ENCODE data around the gene SUCLG2. TPM values are rescaled to one million over a fixed set of nuclear protein-coding genes. Genes with fewer than 3 reads are reported as not detected.

The SUCLG2 gene
- total RNA-seq, 1 donor from 2014 or later, result 20.8 TPM

DNA sequence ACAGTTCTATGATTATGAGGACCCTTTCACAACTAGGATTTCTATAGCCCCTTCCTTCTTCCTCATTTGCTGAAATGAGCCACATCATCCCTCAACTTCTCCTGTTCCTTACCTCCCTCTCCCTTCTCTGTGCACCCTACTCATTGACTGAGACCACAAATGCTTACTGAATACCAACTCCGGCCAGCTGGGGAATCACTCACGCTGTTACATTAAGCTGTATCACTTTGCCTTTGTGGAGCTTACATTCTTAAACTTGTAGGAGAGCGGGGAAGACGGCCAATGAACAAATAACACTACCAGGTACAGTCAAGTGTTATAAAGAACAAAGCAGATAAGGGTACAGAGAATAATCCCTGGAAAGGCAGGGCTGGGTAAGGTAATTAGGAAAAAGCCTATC lies 5.7 kb downstream of the SUCLG2 start:
- DNase-seq (ENCODE audit: low read depth), result peak; percentile 78
- H3K4me3 ChIP-seq (ENCODE audit: insufficient read depth, low read depth, low read length), result no peak overlapping the region
- H3K9ac ChIP-seq (ENCODE audit: low read length), result peak overlapping the region; percentile 66
- peak overlapping the region; percentile 88 for H3K27ac ChIP-seq (ENCODE audit: low read depth, low read length)
- no peak for FAIRE-seq
- Mint-ChIP-seq H3K4me3 (ENCODE audit: unreplicated experiment) (no peak overlapping the region), H3K9me3 (ENCODE audit: unreplicated experiment) (no peaks in the 10 kb centered on the region), H3K27me3 (ENCODE audit: low read depth, unreplicated experiment) (no peaks in the 10 kb centered on the region), H3K36me3 (ENCODE audit: low read depth, unreplicated experiment) (peaks cover 5% of the 10 kb centered on the region), H3K27ac (ENCODE audit: unreplicated experiment) (peak overlapping the region; percentile 55), H3K4me1 (ENCODE audit: low read depth, unreplicated experiment) (peaks cover 26% of the 10 kb centered on the region)
- no peak overlapping the region for H2AFZ ChIP-seq (ENCODE audit: low read depth, low read length)
- H3K36me3 ChIP-seq (ENCODE audit: insufficient read depth, low read length), result no peaks in the 10 kb centered on the region
- peaks cover 61% of the 10 kb centered on the region for H3K79me2 ChIP-seq (ENCODE audit: insufficient read depth, low read length)
- H3K9me3 ChIP-seq (ENCODE audit: insufficient read depth, low read depth, low read length), result no peaks in the 10 kb centered on the region
- H3K4me2 ChIP-seq (ENCODE audit: low read length), result peak overlapping the region; percentile 22
- no peaks in the 10 kb centered on the region for H4K20me1 ChIP-seq (ENCODE audit: insufficient read depth, low read length)
- peaks cover 27% of the 10 kb centered on the region for H3K4me1 ChIP-seq (ENCODE audit: insufficient read depth, low read length)
- TF ChIP-seq, protein P1, sequence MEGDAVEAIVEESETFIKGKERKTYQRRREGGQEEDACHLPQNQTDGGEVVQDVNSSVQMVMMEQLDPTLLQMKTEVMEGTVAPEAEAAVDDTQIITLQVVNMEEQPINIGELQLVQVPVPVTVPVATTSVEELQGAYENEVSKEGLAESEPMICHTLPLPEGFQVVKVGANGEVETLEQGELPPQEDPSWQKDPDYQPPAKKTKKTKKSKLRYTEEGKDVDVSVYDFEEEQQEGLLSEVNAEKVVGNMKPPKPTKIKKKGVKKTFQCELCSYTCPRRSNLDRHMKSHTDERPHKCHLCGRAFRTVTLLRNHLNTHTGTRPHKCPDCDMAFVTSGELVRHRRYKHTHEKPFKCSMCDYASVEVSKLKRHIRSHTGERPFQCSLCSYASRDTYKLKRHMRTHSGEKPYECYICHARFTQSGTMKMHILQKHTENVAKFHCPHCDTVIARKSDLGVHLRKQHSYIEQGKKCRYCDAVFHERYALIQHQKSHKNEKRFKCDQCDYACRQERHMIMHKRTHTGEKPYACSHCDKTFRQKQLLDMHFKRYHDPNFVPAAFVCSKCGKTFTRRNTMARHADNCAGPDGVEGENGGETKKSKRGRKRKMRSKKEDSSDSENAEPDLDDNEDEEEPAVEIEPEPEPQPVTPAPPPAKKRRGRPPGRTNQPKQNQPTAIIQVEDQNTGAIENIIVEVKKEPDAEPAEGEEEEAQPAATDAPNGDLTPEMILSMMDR (IDR thresholded peaks at IDR 0.05; ENCODE audit: insufficient read depth, low read depth, low read length), result no peak
- TF ChIP-seq EZH2 (IDR thresholded peaks at IDR 0.05; ENCODE audit: insufficient read depth, low read length), result no peak
- H3K27me3 ChIP-seq (ENCODE audit: insufficient read depth, low read length), result no peaks in the 10 kb centered on the region

DNA sequence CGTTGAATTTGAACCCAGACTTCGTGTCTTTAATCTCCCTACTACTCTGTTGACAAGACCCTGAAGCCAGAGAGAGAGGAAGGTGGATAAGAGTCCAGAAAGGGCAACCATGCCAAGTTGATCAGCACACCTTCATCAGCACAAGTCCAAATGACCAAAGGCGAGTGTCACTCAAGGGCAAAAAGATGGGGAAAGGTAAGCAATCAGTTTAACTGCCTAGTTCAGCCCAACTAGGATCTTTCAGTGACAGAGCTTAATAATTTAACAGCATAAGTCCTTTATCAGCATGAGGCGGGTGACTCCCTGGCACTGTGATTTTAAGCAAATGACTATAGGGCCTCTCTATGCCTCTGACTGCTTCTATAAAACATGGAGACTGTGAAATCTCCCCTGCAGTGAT lies 6.2 kb downstream of the SUCLG2 start:
- Histone ChIP-seq H4K20me1 (ENCODE audit: insufficient read depth, low read length) (no peaks in the 10 kb centered on the region), H3K9ac (ENCODE audit: low read length) (peak overlapping the region; percentile 66), H3K36me3 (ENCODE audit: insufficient read depth, low read length) (no peaks in the 10 kb centered on the region), H3K4me2 (ENCODE audit: low read length) (peak overlapping the region; percentile 60), H3K4me1 (ENCODE audit: insufficient read depth, low read length) (peaks cover 24% of the 10 kb centered on the region), H3K4me3 (ENCODE audit: insufficient read depth, low read depth, low read length) (no peak overlapping the region), H3K79me2 (ENCODE audit: insufficient read depth, low read length) (peaks cover 63% of the 10 kb centered on the region), H2AFZ (ENCODE audit: low read depth, low read length) (no peak overlapping the region), H3K27ac (ENCODE audit: low read depth, low read length) (peak overlapping the region; percentile 88), H3K9me3 (ENCODE audit: insufficient read depth, low read depth, low read length) (no peaks in the 10 kb centered on the region), H3K27me3 (ENCODE audit: insufficient read depth, low read length) (no peaks in the 10 kb centered on the region)
- Mint-ChIP-seq H3K27me3 (ENCODE audit: low read depth, unreplicated experiment) (no peaks in the 10 kb centered on the region), H3K4me1 (ENCODE audit: low read depth, unreplicated experiment) (peaks cover 26% of the 10 kb centered on the region), H3K9me3 (ENCODE audit: unreplicated experiment) (no peaks in the 10 kb centered on the region), H3K27ac (ENCODE audit: unreplicated experiment) (peak overlapping the region; percentile 95), H3K36me3 (ENCODE audit: low read depth, unreplicated experiment) (peaks cover 5% of the 10 kb centered on the region), H3K4me3 (ENCODE audit: unreplicated experiment) (no peak overlapping the region)
- DNase-seq (ENCODE audit: low read depth), result no peak
- no peak for TF ChIP-seq EZH2 (IDR thresholded peaks at IDR 0.05; ENCODE audit: insufficient read depth, low read length)
- TF ChIP-seq, protein P1 (IDR thresholded peaks at IDR 0.05; ENCODE audit: insufficient read depth, low read depth, low read length), result no peak
- FAIRE-seq, result no peak

DNA sequence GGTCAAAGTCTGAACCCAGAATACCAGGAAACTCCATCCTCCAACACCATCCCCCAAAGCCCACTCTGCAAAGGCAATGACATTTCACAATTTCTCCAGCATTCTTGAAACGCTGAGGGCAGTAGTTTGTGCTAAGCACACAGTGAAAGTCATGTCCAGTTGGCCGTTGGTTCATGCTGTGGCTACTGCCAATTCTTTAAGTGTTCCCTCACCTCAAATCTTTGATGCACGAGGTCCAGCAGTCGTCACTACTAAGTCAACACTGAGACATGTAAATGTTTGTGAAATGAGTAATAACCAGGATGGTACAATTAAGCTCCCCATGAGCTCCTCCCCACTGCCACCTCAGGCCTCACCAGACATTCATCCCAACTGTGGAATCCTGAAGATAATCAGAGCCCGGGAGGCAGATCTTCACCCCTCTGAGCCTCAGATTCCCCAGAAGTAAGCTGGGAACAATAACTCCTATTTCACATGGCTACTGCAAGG lies 7.0 kb downstream of the SUCLG2 start:
- peak overlapping the region; percentile 95 for H3K27ac Mint-ChIP-seq (ENCODE audit: unreplicated experiment)

More for the DNA sequence above, 7.0 kb downstream of the SUCLG2 start:
- no peaks in the 10 kb centered on the region for H3K36me3 ChIP-seq (ENCODE audit: insufficient read depth, low read length)
- H3K9me3 Mint-ChIP-seq (ENCODE audit: unreplicated experiment), result no peaks in the 10 kb centered on the region
- H3K9ac ChIP-seq (ENCODE audit: low read length), result peak overlapping the region; percentile 66
- DNase-seq (ENCODE audit: low read depth), result peak; percentile 99
- H3K79me2 ChIP-seq (ENCODE audit: insufficient read depth, low read length), result peaks cover 63% of the 10 kb centered on the region
- H3K4me1 ChIP-seq (ENCODE audit: insufficient read depth, low read length), result peaks cover 24% of the 10 kb centered on the region
- H3K27me3 Mint-ChIP-seq (ENCODE audit: low read depth, unreplicated experiment), result no peaks in the 10 kb centered on the region
- H3K4me3 ChIP-seq (ENCODE audit: insufficient read depth, low read depth, low read length), result peak overlapping the region; percentile 19
- peak overlapping the region; percentile 54 for H3K4me3 Mint-ChIP-seq (ENCODE audit: unreplicated experiment)
- H4K20me1 ChIP-seq (ENCODE audit: insufficient read depth, low read length), result no peaks in the 10 kb centered on the region
- H3K27me3 ChIP-seq (ENCODE audit: insufficient read depth, low read length), result no peaks in the 10 kb centered on the region
- H2AFZ ChIP-seq (ENCODE audit: low read depth, low read length), result no peak overlapping the region
- peaks cover 20% of the 10 kb centered on the region for H3K4me1 Mint-ChIP-seq (ENCODE audit: low read depth, unreplicated experiment)
- TF ChIP-seq, protein P1 (IDR thresholded peaks at IDR 0.05; ENCODE audit: insufficient read depth, low read depth, low read length), result no peak
- TF ChIP-seq EZH2 (IDR thresholded peaks at IDR 0.05; ENCODE audit: insufficient read depth, low read length), result no peak
- peak overlapping the region; percentile 88 for H3K27ac ChIP-seq (ENCODE audit: low read depth, low read length)
- H3K36me3 Mint-ChIP-seq (ENCODE audit: low read depth, unreplicated experiment), result peaks cover 5% of the 10 kb centered on the region
- FAIRE-seq, result peak; percentile 99
- peak overlapping the region; percentile 60 for H3K4me2 ChIP-seq (ENCODE audit: low read length)
- H3K9me3 ChIP-seq (ENCODE audit: insufficient read depth, low read depth, low read length), result no peaks in the 10 kb centered on the region
